Memory B cell (primary cell): ENCODE results near the gene RHOG.
"Not testable (repeated sequence)": the region's sequence is repeated elsewhere in the genome, so short reads cannot be mapped to it uniquely, and the experiment has no call there.

ENCODE experiments used
- ATAC-seq: fragments of 150-1000 bp; cut with Tn5 transposase; 2 replicates; pipeline ENCODE4 v1.10.0; 2021; ENCODE audit warnings: low read depth, mild to moderate bottlenecking, moderate library complexity
- DNase-seq, 2 donors: peaks; one replicate each; pipeline ENCODE4 v3.0.0; 2022; ENCODE audit warnings: low spot score in 2 of 2
- H3K27ac Mint-ChIP-seq: one replicate; pipeline ENCODE4 v1.8.0; 2022; ENCODE audit warnings: mild to moderate bottlenecking, moderate library complexity, mixed read lengths
- H3K27me3 Mint-ChIP-seq: one replicate; pipeline ENCODE4 v1.8.0; 2022; ENCODE audit warnings: mixed read lengths
- H3K36me3 Mint-ChIP-seq: one replicate; pipeline ENCODE4 v1.8.0; 2022; ENCODE audit warnings: mild to moderate bottlenecking, mixed read lengths
- H3K4me1 Mint-ChIP-seq: one replicate; pipeline ENCODE4 v1.8.0; 2022; ENCODE audit warnings: mixed read lengths
- H3K4me3 Mint-ChIP-seq: one replicate; pipeline ENCODE4 v1.8.0; 2022; ENCODE audit warnings: mild to moderate bottlenecking, moderate library complexity, mixed read lengths
- H3K9me3 Mint-ChIP-seq: one replicate; pipeline ENCODE4 v1.8.0; 2022; ENCODE audit warnings: mixed read lengths

Gene RHOG

GRCh38 chr11:3867209-3868091, 26.7 kb upstream of the RHOG start:
- H3K36me3 Mint-ChIP-seq = no peaks in the 10 kb centered on the region
- no peaks in the 10 kb centered on the region for H3K27me3 Mint-ChIP-seq
- DNase-seq (no peak), ATAC-seq (peak; percentile 60)
- H3K27ac Mint-ChIP-seq = peak overlapping the region; percentile 60
- H3K4me3 Mint-ChIP-seq = no peak overlapping the region
- no peaks in the 10 kb centered on the region for H3K9me3 Mint-ChIP-seq
- peaks cover 51% of the 10 kb centered on the region for H3K4me1 Mint-ChIP-seq

- H3K4me1 Mint-ChIP-seq = peaks cover 54% of the 10 kb centered on the region
- no peak for ATAC-seq
- no peaks in the 10 kb centered on the region for H3K27me3 Mint-ChIP-seq
Observed at GRCh38 chr11:3866836-3867208, 26.1 kb upstream of the RHOG start.

GRCh38 chr11:3866206-3866605, 25.4 kb upstream of the RHOG start:
- peaks cover 56% of the 10 kb centered on the region for H3K4me1 Mint-ChIP-seq

More at GRCh38 chr11:3866836-3867208, 26.1 kb upstream of the RHOG start:
- Mint-ChIP-seq H3K36me3 (no peaks in the 10 kb centered on the region), H3K4me3 (no peak overlapping the region), H3K27ac (peak overlapping the region; percentile 60), H3K9me3 (no peaks in the 10 kb centered on the region)
- DNase-seq = no peak

GRCh38 chr11:3865388-3866193, 24.8 kb upstream of the RHOG start:
- no peaks in the 10 kb centered on the region for H3K36me3 Mint-ChIP-seq
- ATAC-seq (peak; percentile 58), DNase-seq (no peak)
- H3K4me1 Mint-ChIP-seq = peaks cover 57% of the 10 kb centered on the region
- H3K27ac Mint-ChIP-seq = peak overlapping the region; percentile 56
- peak overlapping the region; percentile 49 for H3K4me3 Mint-ChIP-seq
- no peaks in the 10 kb centered on the region for H3K27me3 Mint-ChIP-seq
- H3K9me3 Mint-ChIP-seq = no peaks in the 10 kb centered on the region

More at GRCh38 chr11:3866206-3866605, 25.4 kb upstream of the RHOG start:
- Mint-ChIP-seq H3K4me3 (peak overlapping the region; percentile 49), H3K27me3 (no peaks in the 10 kb centered on the region), H3K36me3 (no peaks in the 10 kb centered on the region), H3K27ac (peak overlapping the region; percentile 56), H3K9me3 (no peaks in the 10 kb centered on the region)
- DNase-seq (no peak), ATAC-seq (peak; percentile 41)

- no peaks in the 10 kb centered on the region for H3K9me3 Mint-ChIP-seq
- no peaks in the 10 kb centered on the region for H3K27me3 Mint-ChIP-seq
- no peaks in the 10 kb centered on the region for H3K36me3 Mint-ChIP-seq
- H3K27ac Mint-ChIP-seq = no peak overlapping the region
- DNase-seq (no peak), ATAC-seq (no peak)
- H3K4me3 Mint-ChIP-seq = no peak overlapping the region
- H3K4me1 Mint-ChIP-seq = peaks cover 72% of the 10 kb centered on the region
Observed at GRCh38 chr11:3861683-3862082, 20.9 kb upstream of the RHOG start.

- not testable (repeated sequence) for DNase-seq, H3K36me3 Mint-ChIP-seq, H3K9me3 Mint-ChIP-seq, H3K27me3 Mint-ChIP-seq
- Mint-ChIP-seq H3K27ac (peak overlapping the region; percentile 62), H3K4me1 (peaks cover 73% of the 10 kb centered on the region), H3K4me3 (peak overlapping the region; percentile 54)
- peak; percentile 51 for ATAC-seq
Observed at GRCh38 chr11:3860898-3861393, 20.2 kb upstream of the RHOG start.

GRCh38 chr11:3860375-3860774, 19.6 kb upstream of the RHOG start:
- ATAC-seq (no peak), DNase-seq (no peak)
- peak overlapping the region; percentile 62 for H3K27ac Mint-ChIP-seq

GRCh38 chr11:3859373-3859881, 18.7 kb upstream of the RHOG start:
- DNase-seq = no peak
- H3K4me3 Mint-ChIP-seq = peak overlapping the region; percentile 50
- no peak for ATAC-seq
- H3K36me3 Mint-ChIP-seq = no peaks in the 10 kb centered on the region
- H3K27ac Mint-ChIP-seq = peak overlapping the region; percentile 28
- H3K27me3 Mint-ChIP-seq = no peaks in the 10 kb centered on the region
- peaks cover 60% of the 10 kb centered on the region for H3K4me1 Mint-ChIP-seq
- H3K9me3 Mint-ChIP-seq = no peaks in the 10 kb centered on the region

More at GRCh38 chr11:3860375-3860774, 19.6 kb upstream of the RHOG start:
- peaks cover 67% of the 10 kb centered on the region for H3K4me1 Mint-ChIP-seq
- H3K27me3 Mint-ChIP-seq = no peaks in the 10 kb centered on the region
- H3K4me3 Mint-ChIP-seq = peak overlapping the region; percentile 54
- no peaks in the 10 kb centered on the region for H3K9me3 Mint-ChIP-seq
- no peaks in the 10 kb centered on the region for H3K36me3 Mint-ChIP-seq

GRCh38 chr11:3857628-3858027, 16.9 kb upstream of the RHOG start:
- Mint-ChIP-seq H3K4me1 (peaks cover 64% of the 10 kb centered on the region), H3K9me3 (no peaks in the 10 kb centered on the region), H3K27ac (no peak overlapping the region), H3K4me3 (peak overlapping the region; percentile 98), H3K27me3 (no peaks in the 10 kb centered on the region), H3K36me3 (no peaks in the 10 kb centered on the region)
- no peak for DNase-seq
- no peak for ATAC-seq

- ATAC-seq (no peak), DNase-seq (no peak)
- no peaks in the 10 kb centered on the region for H3K27me3 Mint-ChIP-seq
- H3K4me3 Mint-ChIP-seq = peak overlapping the region; percentile 98
- no peaks in the 10 kb centered on the region for H3K9me3 Mint-ChIP-seq
- H3K4me1 Mint-ChIP-seq = peaks cover 62% of the 10 kb centered on the region
- H3K27ac Mint-ChIP-seq = peak overlapping the region; percentile 99
- no peaks in the 10 kb centered on the region for H3K36me3 Mint-ChIP-seq
Observed at GRCh38 chr11:3856856-3857553, 16.2 kb upstream of the RHOG start.

- DNase-seq (peak in 1 of 2 donors; percentile 57), ATAC-seq (peak; percentile 4)
- no peaks in the 10 kb centered on the region for H3K27me3 Mint-ChIP-seq
- peaks cover 55% of the 10 kb centered on the region for H3K4me1 Mint-ChIP-seq
- H3K36me3 Mint-ChIP-seq = no peaks in the 10 kb centered on the region
- peak overlapping the region; percentile 99 for H3K27ac Mint-ChIP-seq
- peak overlapping the region; percentile 98 for H3K4me3 Mint-ChIP-seq
- H3K9me3 Mint-ChIP-seq = no peaks in the 10 kb centered on the region
Observed at GRCh38 chr11:3855808-3856491, 15.2 kb upstream of the RHOG start.

- peak; percentile 99 for DNase-seq
- peak within 1 kb of the TSS; percentile 98 for H3K4me3 Mint-ChIP-seq
- peak within 1 kb of the TSS; percentile 99 for H3K27ac Mint-ChIP-seq
- H3K27me3 Mint-ChIP-seq = no peaks in the 10 kb centered on the region
- H3K9me3 Mint-ChIP-seq = no peaks in the 10 kb centered on the region
- peak; percentile 66 for ATAC-seq
- H3K4me1 Mint-ChIP-seq = peaks cover 47% of the 10 kb centered on the region
- no peaks in the 10 kb centered on the region for H3K36me3 Mint-ChIP-seq
Observed at GRCh38 chr11:3854977-3855807, 14.4 kb upstream of the RHOG start, which contains the start of gene STIM1. STIM1 (plus strand) TSS chr11:3855664; CDS start chr11:3856271, 607 bp downstream.
